HepG2 (cell line): Measurements from ENCODE around the gene EHD1. TPM values are rescaled to one million over a fixed set of nuclear protein-coding genes. Genes with fewer than 3 reads are reported as not detected.

Experiments
- AKNA ChIP-seq: sonication (generic); formaldehyde crosslinking; IDR thresholded peaks from 2 replicates; pipeline ENCODE4 v1.4.0; 2020; ENCODE audit warnings: missing genetic modification reagents, borderline replicate concordance
- ARNT ChIP-seq: fragments of 450-650 bp; IDR thresholded peaks from 2 replicates; pipeline ENCODE4 v1.6.1; 2017
- BRCA1 ChIP-seq: sonication (generic); formaldehyde crosslinking; IDR thresholded peaks from 2 replicates; pipeline ENCODE4 v1.4.0; 2020; ENCODE audit warnings: missing genetic modification reagents
- HMGA1 ChIP-seq: sonication (generic); formaldehyde crosslinking; conservative IDR thresholded peaks from 2 replicates; pipeline ENCODE4 v1.4.0; 2020; ENCODE audit warnings: missing genetic modification reagents
- MTF1 ChIP-seq: sonication (generic); formaldehyde crosslinking; IDR thresholded peaks from 2 replicates; pipeline ENCODE4 v1.5.0; 2020; ENCODE audit warnings: missing genetic modification reagents
- NFIB ChIP-seq: sonication (generic); formaldehyde crosslinking; IDR thresholded peaks from 2 replicates; pipeline ENCODE4 v1.9.0; 2021; ENCODE audit warnings: missing genetic modification reagents, mild to moderate bottlenecking, borderline replicate concordance
- RBM39 ChIP-seq: fragments of 200-400 bp; formaldehyde crosslinking; IDR thresholded peaks from one replicate; pipeline ENCODE4 v1.6.1; 2018; ENCODE audit warnings: antibody characterized with exemption, mild to moderate bottlenecking, low read depth, low read length; ENCODE audit not compliant: poor library complexity, severe bottlenecking
- SAP130 ChIP-seq: IDR thresholded peaks from 2 replicates; pipeline ENCODE4 v1.6.1; 2016; ENCODE audit warnings: low read depth
- SNAI1 ChIP-seq: sonication (generic); formaldehyde crosslinking; IDR thresholded peaks from 2 replicates; pipeline ENCODE4 v1.5.0; 2020; ENCODE audit warnings: mild to moderate bottlenecking, missing genetic modification reagents, borderline replicate concordance
- TFAP4 ChIP-seq: sonication (generic); IDR thresholded peaks from 2 replicates; pipeline ENCODE4 v1.6.1; 2016; ENCODE audit warnings: low read depth, borderline replicate concordance
- ZBTB20 ChIP-seq: sonication (generic); formaldehyde crosslinking; IDR thresholded peaks from 2 replicates; pipeline ENCODE4 v1.8.1; 2023; ENCODE audit warnings: missing genetic modification reagents, low read depth, mild to moderate bottlenecking, borderline replicate concordance
- ZGPAT ChIP-seq: IDR thresholded peaks from 2 replicates; pipeline ENCODE4 v1.6.1; 2016; ENCODE audit warnings: mild to moderate bottlenecking
- ZNF260 ChIP-seq: sonication (generic); formaldehyde crosslinking; IDR thresholded peaks from 2 replicates; pipeline ENCODE4 v1.4.0; 2020; ENCODE audit warnings: missing genetic modification reagents, low read depth, mild to moderate bottlenecking, borderline replicate concordance
- ZNF264 ChIP-seq: sonication (generic); formaldehyde crosslinking; IDR thresholded peaks from 2 replicates; pipeline ENCODE4 v1.4.0; 2020; ENCODE audit warnings: missing genetic modification reagents
- ZNF281 ChIP-seq: sonication (generic); formaldehyde crosslinking; IDR thresholded peaks from 2 replicates; pipeline ENCODE4 v1.4.0; 2020; ENCODE audit warnings: missing genetic modification reagents, borderline replicate concordance
- ZNF33A ChIP-seq: sonication (generic); formaldehyde crosslinking; IDR thresholded peaks from 2 replicates; pipeline ENCODE4 v1.5.1; 2020; ENCODE audit warnings: missing genetic modification reagents, mild to moderate bottlenecking, moderate library complexity, borderline replicate concordance
- ZNF34 ChIP-seq: sonication (generic); formaldehyde crosslinking; IDR thresholded peaks from 2 replicates; pipeline ENCODE4 v1.4.0; 2020; ENCODE audit warnings: mild to moderate bottlenecking, missing genetic modification reagents, borderline replicate concordance
- ZNF354B ChIP-seq: sonication (generic); formaldehyde crosslinking; IDR thresholded peaks from 2 replicates; pipeline ENCODE4 v1.8.0; 2022; ENCODE audit warnings: mild to moderate bottlenecking, missing genetic modification reagents
- ZNF720 ChIP-seq: sonication (generic); formaldehyde crosslinking; IDR thresholded peaks from 2 replicates; pipeline ENCODE4 v1.4.0; 2020; ENCODE audit warnings: missing genetic modification reagents
- ZNF841 ChIP-seq: sonication (generic); formaldehyde crosslinking; IDR thresholded peaks from 2 replicates; pipeline ENCODE4 v1.8.1; 2023; ENCODE audit warnings: missing genetic modification reagents, borderline replicate concordance
- polyA plus RNA-seq, 8 experiments: library from polyadenylated mRNA; depleted of rRNA in 3 of 8; stranded (reverse) in 7 of 8; unstranded in 1 of 8; fragments of >200 nt; fragmentation: Illumina TruSeq in 4 of 8; extraction: Trizol in 4 of 8; gene quantifications; 2 replicates each; pipeline versions ENCODE4 v1.2.1 to v1.2.3, GENCODE V29; 2011 to 2016; ENCODE audit warnings: low read depth in 4 of 8, missing spikeins in 1 of 8, mixed read lengths in 1 of 8; ENCODE audit not compliant: insufficient read depth in 1 of 8
- total RNA-seq, 5 experiments: library from RNA; depleted of rRNA; stranded (reverse); fragments of >200 nt; fragmentation: Illumina TruSeq; extraction: Trizol; gene quantifications; 2 replicates each; pipeline ENCODE4 v1.2.3, GENCODE V29; 2016; ENCODE audit warnings: low read depth in 1 of 5

The EHD1 gene
- total and polyA plus RNA-seq, 2 of the 13 experiments (the other 11 are each of a cell fraction or from before 2014, with no cell fraction given), result 23.6 to 26.6 TPM

GRCh38 chr11:64870176-64870892 lies 8.1 kb downstream of the EHD1 start (continued):
- TF ChIP-seq ZNF281 (peak; percentile 30; the same call in 1 of the 2 replicates), ZNF354B (peak; percentile 38; the same call in 1 of the 2 replicates), HMGA1 (CRISPR knock-in tag) (no peak), TFAP4 (peak; percentile 72), SNAI1 (CRISPR knock-in tag) (no peak), ZNF260 (no peak), MTF1 (CRISPR knock-in tag) (no peak), ZNF33A (no peak), BRCA1 (peak; percentile 54; the same call in 1 of the 2 replicates), ZNF720 (CRISPR knock-in tag) (no peak), ZNF841 (CRISPR knock-in tag) (no peak), ZNF264 (CRISPR knock-in tag) (0 out of 2 replicates have a peak, but pooled peaks have one; percentile 65), ARNT (no peak), AKNA (CRISPR knock-in tag) (no peak), SAP130 (CRISPR knock-in tag) (peak; percentile 78), NFIB (no peak), ZBTB20 (no peak), RBM39 (peak; percentile 2), ZGPAT (no peak), ZNF34 (CRISPR knock-in tag) (no peak)
